Right forelimb (tissue), 1 donor: ENCODE results near the gene ZNF699.
"Not testable (repeated sequence)": the region's sequence is repeated elsewhere in the genome, so short reads cannot be mapped to it uniquely, and the experiment has no call there.

Source experiments
- DNase-seq: peaks from one replicate; pipeline ENCODE4 v3.0.0-alpha.2; 2018

ZNF699 gene

GRCh38 chr19:9309139-9309973 lies at the start of gene ZNF699:
Gene ZNF699, minus strand, starts transcription at chr19:9309838. Its CDS starts 4,719 bp downstream, at chr19:9305119.
- DNase-seq: peak; percentile 98

DNA sequence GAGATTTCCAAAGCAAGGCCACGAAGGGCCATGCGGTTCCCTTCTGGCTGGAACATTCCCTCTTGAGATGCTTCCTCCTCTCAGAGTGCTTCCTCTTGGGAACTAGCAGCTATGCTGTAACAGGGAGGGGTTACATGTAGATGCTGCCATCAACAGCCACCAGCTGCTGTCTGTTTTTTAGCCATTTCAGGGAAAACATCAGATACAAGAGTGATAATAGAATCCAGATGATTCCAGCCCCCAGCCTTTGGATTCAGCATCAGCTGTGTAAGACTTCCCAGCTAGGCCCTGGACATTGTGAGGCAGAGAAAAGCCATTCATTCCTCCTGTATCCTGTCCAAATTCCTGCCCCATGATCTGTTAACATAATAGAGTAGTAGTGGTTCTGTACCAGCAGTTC lies 45.0 kb upstream of the ZNF699 start:
- no peak for DNase-seq

GRCh38 chr19:9353011-9353410 lies 43.4 kb upstream of the ZNF699 start:
- DNase-seq: no peak

- no peak for DNase-seq
Measured at GRCh38 chr19:9352505-9352904, 42.9 kb upstream of the ZNF699 start.

GRCh38 chr19:9348671-9349070 lies 39.0 kb upstream of the ZNF699 start:
- DNase-seq: no peak

DNA sequence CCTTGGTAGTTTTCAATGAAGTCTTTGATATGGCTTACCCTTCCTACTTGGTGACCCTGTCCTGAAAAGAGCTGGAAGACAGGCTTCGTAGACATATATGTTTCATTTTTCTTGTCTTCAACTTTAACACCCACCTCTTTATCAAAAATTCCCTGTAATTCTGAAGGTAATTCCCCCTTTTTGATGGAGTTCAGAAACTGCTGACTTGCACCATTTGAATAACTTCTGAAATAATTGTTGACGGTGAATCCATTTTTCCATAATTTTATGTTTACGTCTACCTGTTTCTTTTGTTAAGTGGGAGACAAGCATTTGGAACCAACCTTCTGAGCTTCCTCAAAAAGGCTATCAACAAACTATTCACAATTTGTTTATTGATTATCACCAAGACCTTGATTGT lies 38.6 kb upstream of the ZNF699 start:
- no peak for DNase-seq

GRCh38 chr19:9345005-9345404 lies 35.4 kb upstream of the ZNF699 start:
- DNase-seq: no peak

GRCh38 chr19:9342610-9343304 lies 33.1 kb upstream of the ZNF699 start:
- DNase-seq: no peak

DNA sequence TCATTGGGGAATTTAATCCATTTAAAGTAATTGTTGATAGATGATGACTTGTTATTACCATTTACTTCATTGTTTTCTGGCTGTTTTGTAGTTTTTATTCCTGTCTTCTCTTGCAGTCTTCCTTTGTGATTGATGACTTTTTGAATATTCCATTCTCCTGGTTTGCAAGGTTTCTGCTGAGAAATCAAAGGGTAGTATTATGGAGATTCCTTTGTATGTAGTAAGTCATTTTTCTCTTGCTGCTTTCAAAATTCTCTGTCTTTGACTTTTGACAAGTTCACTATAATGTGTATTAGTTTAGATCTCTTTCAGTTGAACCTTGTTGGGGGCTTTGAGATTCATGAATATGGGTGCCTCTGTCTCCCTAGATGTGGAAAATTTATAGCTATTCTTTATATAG lies 20.4 kb upstream of the ZNF699 start:
- DNase-seq: no peak

GRCh38 chr19:9324584-9324962 lies 14.9 kb upstream of the ZNF699 start:
- DNase-seq: no peak

- DNase-seq: peak; percentile 98
Measured at GRCh38 chr19:9323919-9324583, 14.4 kb upstream of the ZNF699 start, which contains the start of gene ZNF559. Gene ZNF559, plus strand, starts transcription at chr19:9324179. Its CDS starts 14,371 bp downstream, at chr19:9338550.

- peak; percentile 75 for DNase-seq
Measured at GRCh38 chr19:9323557-9323918, 13.9 kb upstream of the ZNF699 start.

GRCh38 chr19:9322201-9322600 lies 12.6 kb upstream of the ZNF699 start:
- not testable (repeated sequence) for DNase-seq

DNA sequence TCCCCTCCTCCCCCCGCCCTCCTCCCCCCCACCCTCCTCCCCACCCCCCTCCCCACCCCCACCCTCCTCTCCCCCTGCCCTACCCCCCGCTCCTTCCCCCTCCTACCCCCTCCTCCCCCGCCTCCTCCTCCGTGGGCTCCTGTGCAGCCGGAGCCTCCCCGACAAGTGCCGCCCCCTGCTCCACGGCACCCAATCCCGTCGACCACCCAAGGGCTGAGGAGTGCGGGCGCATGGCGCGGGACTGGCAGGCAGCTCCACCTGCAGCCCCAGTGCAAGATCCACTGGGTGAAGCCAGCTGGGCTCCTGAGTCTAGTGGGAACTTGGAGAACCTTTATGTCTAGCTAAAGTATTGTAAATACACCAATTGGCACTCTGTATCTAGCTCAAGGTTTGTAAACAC lies 12.1 kb upstream of the ZNF699 start:
- DNase-seq: not testable (repeated sequence)

DNA sequence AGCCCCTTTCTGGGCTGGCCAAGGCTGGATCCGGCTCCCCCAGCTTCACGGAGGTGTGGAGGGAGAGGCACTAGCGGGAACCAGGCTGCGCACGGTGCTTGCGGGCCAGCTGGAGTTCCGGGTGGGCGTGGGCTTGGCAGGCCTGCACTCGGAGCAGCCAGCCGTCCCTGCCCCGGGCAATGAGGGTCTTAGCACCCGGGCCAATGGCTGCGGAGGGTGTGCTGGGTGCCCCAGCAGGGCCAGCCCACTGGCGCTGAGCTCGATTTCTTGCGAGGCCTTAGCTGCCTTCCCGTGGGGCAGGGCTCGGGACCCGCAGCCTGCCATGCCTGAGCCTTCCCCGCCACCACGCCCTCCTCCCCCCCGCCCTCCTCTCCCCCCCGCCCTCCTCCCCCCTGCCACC lies 11.7 kb upstream of the ZNF699 start:
- DNase-seq: no peak

- no peak for DNase-seq
Measured at GRCh38 chr19:9313756-9314155, 4.1 kb upstream of the ZNF699 start.

DNA sequence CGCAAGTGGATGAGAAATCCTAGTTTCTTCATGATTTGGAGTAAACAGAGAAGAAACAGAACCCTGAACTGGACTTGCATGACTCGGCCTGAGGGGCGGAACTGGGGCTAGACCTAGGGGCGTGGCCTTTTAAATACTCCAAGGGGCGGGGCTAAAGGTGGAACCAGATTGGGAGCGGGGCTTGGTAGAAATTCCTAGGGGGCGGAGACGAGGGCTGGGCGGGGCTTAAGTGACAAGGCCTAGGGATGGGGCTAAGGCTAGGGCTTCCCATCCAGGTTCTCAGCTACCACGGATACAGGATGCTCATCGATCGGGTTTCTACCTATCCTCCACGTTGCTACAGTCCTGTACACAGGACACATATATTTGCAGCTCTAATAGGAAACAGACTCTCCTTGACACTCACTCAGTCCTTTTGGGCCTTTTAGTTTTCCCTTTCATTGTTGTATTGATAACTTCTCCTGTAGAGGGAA lies 372 bp upstream of the ZNF699 start:
- no peak for DNase-seq

DNA sequence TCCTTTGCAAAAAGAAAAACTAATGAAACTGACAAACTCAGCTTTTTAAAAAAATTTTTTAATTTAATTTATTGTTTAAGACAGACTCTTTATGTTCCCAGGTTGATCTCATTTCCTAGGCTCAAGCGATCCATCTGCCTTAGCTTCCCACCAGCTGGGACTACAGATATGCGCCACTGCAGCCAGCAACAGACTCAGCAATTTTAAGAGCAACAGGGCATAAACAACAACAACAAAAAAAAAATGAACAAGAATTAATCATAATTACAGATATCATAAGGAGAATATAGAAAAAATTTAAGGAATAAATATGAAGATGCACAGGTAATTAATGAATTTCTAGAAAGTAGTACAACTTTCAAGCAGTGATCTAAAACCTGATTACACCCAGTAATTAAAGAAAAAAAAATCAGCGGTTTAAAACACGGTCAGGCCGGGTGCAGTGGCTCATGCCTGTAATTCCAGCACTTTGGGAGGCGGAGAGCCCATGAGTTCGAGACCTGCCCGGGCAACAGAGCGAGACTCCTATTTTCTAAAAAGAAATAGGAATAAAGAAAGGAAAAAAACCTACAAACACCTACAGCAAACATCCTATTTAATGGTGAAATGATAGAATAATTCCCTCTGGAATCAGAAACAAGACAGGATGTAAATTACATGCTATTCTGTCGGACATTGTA lies 1.4 kb downstream of the ZNF699 start:
- DNase-seq: no peak

DNA sequence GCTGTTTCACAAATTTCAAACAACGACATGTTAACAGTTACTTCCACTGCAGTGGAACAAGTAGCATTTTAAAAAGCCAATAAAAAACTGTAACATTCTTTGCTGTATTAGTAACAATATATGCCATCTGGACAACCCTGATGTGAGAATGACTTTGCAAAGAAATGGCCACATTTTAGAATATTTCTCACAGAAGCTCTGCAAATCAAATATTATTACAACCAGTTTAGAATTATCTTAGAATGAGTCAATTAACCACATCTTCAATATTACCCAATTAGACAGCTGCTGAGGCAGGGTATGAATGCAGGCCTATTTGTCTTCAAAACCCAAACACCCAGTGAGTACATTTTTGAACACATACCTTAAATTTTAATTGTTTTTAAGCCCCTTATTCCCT lies 3.2 kb downstream of the ZNF699 start:
- DNase-seq: no peak

DNA sequence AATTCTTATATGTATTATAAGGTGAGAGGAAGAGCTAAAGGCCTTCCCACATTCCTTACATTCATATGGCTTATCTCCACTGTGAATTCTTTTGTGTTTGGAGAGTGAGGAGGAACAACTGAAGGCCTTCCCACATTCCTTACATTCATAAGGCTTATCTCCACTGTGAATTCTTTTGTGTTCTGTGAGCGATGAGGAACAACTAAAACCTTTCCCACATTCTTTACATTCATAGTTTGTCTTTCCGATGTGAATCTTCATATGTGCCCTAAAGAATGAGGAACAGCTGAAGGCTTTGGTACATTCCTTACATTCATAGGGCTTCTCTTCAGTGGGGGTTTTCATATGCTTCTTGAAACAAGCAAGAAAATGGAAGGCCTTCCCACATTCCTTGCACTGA lies 13.3 kb downstream of the ZNF699 start:
- DNase-seq: no peak

DNA sequence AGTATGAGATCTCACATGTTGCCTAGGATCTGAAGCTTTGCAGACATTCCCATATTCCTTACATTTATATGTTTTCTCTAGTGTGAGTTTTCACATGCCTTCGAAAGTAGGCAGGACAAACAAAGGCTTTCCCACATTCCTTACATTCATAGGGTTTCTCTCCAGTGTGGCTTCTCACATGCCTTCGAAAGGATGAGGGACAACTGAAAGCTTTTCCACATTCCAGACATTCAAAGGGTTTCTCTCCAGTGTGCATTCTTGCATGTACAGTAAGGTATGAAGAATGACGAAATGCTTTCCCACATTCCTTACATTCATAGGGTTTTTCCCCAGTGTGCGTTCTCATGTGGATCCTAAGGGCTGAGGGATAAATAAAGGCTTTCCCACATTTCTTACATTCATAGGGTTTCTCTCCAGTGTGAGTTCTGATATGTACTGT lies 14.2 kb downstream of the ZNF699 start:
- DNase-seq: no peak

DNA sequence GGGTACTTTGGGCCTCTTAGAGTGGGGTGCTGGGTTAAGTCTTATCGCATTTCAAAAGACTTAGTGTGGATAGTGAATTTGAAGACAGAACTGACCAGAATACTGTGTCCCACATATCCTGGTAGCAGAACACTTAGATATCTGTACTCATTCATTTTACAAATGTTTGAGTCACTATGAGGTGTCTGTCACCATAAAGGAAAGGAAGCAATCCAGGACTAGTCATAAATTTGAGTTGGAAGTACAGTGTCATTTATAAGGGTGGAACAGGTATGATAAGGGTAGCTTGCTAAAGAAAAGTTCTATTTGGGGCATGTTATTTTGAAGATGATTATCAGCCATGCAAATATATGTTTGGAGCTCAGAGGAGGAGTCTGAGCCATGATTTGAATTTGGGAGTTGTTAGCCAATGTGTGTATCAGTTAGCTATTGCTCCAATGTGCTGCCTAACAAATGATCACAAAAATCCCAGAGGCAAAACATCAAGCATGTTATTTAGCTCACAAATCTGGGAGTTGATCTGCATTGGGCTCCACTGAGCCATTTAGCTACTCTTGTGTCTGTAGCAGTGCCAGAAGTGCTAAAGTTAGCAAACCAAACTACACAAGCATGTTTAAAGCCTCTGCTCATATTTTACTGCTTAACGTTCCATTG lies 20.3 kb downstream of the ZNF699 start:
- no peak for DNase-seq
